Osteocyte (in vitro differentiated cells): Measurements from ENCODE around the gene DDI2. TPM values are rescaled to one million over a fixed set of nuclear protein-coding genes. Genes with fewer than 3 reads are reported as not detected.

Experiments
- DNase-seq: peaks from one replicate; pipeline ENCODE4 v3.0.0; 2021; ENCODE audit warnings: mixed read lengths; ENCODE audit not compliant: unreplicated experiment; ENCODE audit errors: extremely low spot score
- H3K27ac Mint-ChIP-seq: one replicate; pipeline ENCODE4 v1.8.0; 2021; ENCODE audit warnings: mild to moderate bottlenecking, mixed read lengths; ENCODE audit not compliant: unreplicated experiment
- H3K27me3 Mint-ChIP-seq: one replicate; pipeline ENCODE4 v1.8.0; 2021; ENCODE audit warnings: mixed read lengths; ENCODE audit not compliant: unreplicated experiment
- H3K36me3 Mint-ChIP-seq: one replicate; pipeline ENCODE4 v1.8.0; 2021; ENCODE audit warnings: mixed read lengths; ENCODE audit not compliant: unreplicated experiment
- H3K4me1 Mint-ChIP-seq: one replicate; pipeline ENCODE4 v1.8.0; 2021; ENCODE audit warnings: mixed read lengths; ENCODE audit not compliant: unreplicated experiment
- H3K4me3 Mint-ChIP-seq: one replicate; pipeline ENCODE4 v1.8.0; 2021; ENCODE audit warnings: mild to moderate bottlenecking, moderate library complexity, mixed read lengths; ENCODE audit not compliant: unreplicated experiment
- H3K9me3 Mint-ChIP-seq: one replicate; pipeline ENCODE4 v1.8.0; 2021; ENCODE audit warnings: mixed read lengths; ENCODE audit not compliant: unreplicated experiment
- CTCF ChIP-seq: fragments of 200-600 bp; sonication (generic); IDR thresholded peaks from 2 replicates; pipeline ENCODE4 v1.5.0; 2021; ENCODE audit warnings: antibody characterized with exemption, mild to moderate bottlenecking, moderate library complexity
- total RNA-seq: library from RNA; stranded (reverse); gene quantifications from 2 replicates; pipeline ENCODE4 v1.2.1, GENCODE V29; 2021

Gene DDI2
- total RNA-seq, 1 donor from 2014 or later, result 23.4 TPM

DNA sequence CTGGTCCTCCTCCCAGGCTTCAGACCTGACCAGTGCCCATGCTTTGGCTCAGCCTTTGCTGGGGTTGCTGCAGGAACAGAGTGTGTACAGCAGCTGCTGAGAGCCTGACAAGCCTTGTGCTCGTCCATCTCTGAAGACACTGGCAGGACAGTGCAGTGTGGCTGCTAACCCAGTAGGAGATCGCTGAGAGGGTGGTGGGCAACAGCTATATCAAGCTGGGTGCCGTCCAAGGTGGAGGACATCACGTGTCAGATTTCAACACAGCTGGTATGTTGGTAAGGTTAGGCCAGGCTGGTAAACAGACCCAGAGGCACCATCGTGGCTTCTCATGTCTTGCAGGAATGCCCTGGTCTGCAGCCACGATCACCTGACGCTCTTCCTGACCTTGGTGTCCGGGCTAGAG lies 100.9 kb downstream of the DDI2 start:
- H3K4me3 Mint-ChIP-seq, result no peak overlapping the region
- no peak for DNase-seq
- no peaks in the 10 kb centered on the region for H3K9me3 Mint-ChIP-seq
- H3K27me3 Mint-ChIP-seq, result no peaks in the 10 kb centered on the region
- peaks cover 21% of the 10 kb centered on the region for H3K36me3 Mint-ChIP-seq
- H3K4me1 Mint-ChIP-seq, result peaks cover 21% of the 10 kb centered on the region
- no peak overlapping the region for H3K27ac Mint-ChIP-seq
- no peak for TF ChIP-seq CTCF

Other genes with a start within 250 kb of the DDI2 start
- 20.3 and 21.9 TPM in 2 replicates for gene EFHD2, start 207.6 kb upstream of the DDI2 start, total RNA-seq
- not detected in 2 replicates for gene CTRC, start 179.0 kb upstream of the DDI2 start, total RNA-seq
- not detected in 2 replicates for gene CELA2A, start 160.7 kb upstream of the DDI2 start, total RNA-seq
- gene CELA2B, start 141.4 kb upstream of the DDI2 start, total RNA-seq, result not detected in 2 replicates
- 12.6 and 13.8 TPM in 2 replicates for gene CASP9, start 93.2 kb upstream of the DDI2 start, total RNA-seq
- 20.8 and 28.8 TPM in 2 replicates for gene DNAJC16, start 90.6 kb upstream of the DDI2 start, total RNA-seq
- gene AGMAT, start 32.4 kb upstream of the DDI2 start, total RNA-seq, result 0.13 and 0.19 TPM in 2 replicates
- gene PLEKHM2, start 66.9 kb downstream of the DDI2 start, total RNA-seq, result 82.0 and 88.1 TPM in 2 replicates
- gene SLC25A34, start 118.8 kb downstream of the DDI2 start, total RNA-seq, result 1.3 and 2.8 TPM in 2 replicates
- not detected in 2 replicates for gene TMEM82, start 125.0 kb downstream of the DDI2 start, total RNA-seq
- 149 and 156 TPM in 2 replicates for gene FBLIM1, start 141.3 kb downstream of the DDI2 start, total RNA-seq
- 1.5 and 1.6 TPM in 2 replicates for gene UQCRHL, start 190.2 kb downstream of the DDI2 start, total RNA-seq
- 54.0 and 59.8 TPM in 2 replicates for gene SPEN, start 230.2 kb downstream of the DDI2 start, total RNA-seq